T follicular helper cell (primary cell): Measurements from ENCODE around the gene TRIP13.
"Not testable (repeated sequence)": the region's sequence is repeated elsewhere in the genome, so short reads cannot be mapped to it uniquely, and the experiment has no call there.

ENCODE experiments used
- DNase-seq: peaks from one replicate; pipeline ENCODE4 v3.0.0-alpha.2; 2020; ENCODE audit warnings: low read depth

Gene TRIP13

GRCh38 chr5:936149-937144, 43.8 kb downstream of the TRIP13 start:
- no peak for DNase-seq

GRCh38 chr5:937151-937924, 44.7 kb downstream of the TRIP13 start:
- no peak for DNase-seq

- no peak for DNase-seq
Observed at GRCh38 chr5:939368-939767, 46.7 kb downstream of the TRIP13 start.

GRCh38 chr5:940741-941140, 48.1 kb downstream of the TRIP13 start:
- not testable (repeated sequence) for DNase-seq

- no peak for DNase-seq
Observed at GRCh38 chr5:943201-943917, 50.7 kb downstream of the TRIP13 start.

GRCh38 chr5:943918-944620, 51.4 kb downstream of the TRIP13 start:
- no peak for DNase-seq

- DNase-seq = no peak
Observed at GRCh38 chr5:944621-944927, 51.9 kb downstream of the TRIP13 start.

- no peak for DNase-seq
Observed at GRCh38 chr5:944992-945685, 52.5 kb downstream of the TRIP13 start.

GRCh38 chr5:945691-946551, 53.2 kb downstream of the TRIP13 start:
- no peak for DNase-seq

- DNase-seq = no peak
Observed at GRCh38 chr5:946720-947625, 54.3 kb downstream of the TRIP13 start.

- no peak for DNase-seq
Observed at GRCh38 chr5:947626-948471, 55.2 kb downstream of the TRIP13 start.

- no peak for DNase-seq
Observed at GRCh38 chr5:948472-949274, 56.0 kb downstream of the TRIP13 start.

GRCh38 chr5:949275-949543, 56.5 kb downstream of the TRIP13 start:
- no peak for DNase-seq

- no peak for DNase-seq
Observed at GRCh38 chr5:949815-950560, 57.3 kb downstream of the TRIP13 start.

- no peak for DNase-seq
Observed at GRCh38 chr5:951940-952596, 59.4 kb downstream of the TRIP13 start.

GRCh38 chr5:952597-953271, 60.0 kb downstream of the TRIP13 start:
- no peak for DNase-seq
